K562 (cell line): Measurements from ENCODE around the gene SEBOX.

Experiments
- BHLHE40 ChIP-seq: IDR thresholded peaks from 2 replicates; pipeline ENCODE4 v1.6.1; 2011; ENCODE audit warnings: low read length, improper control_type of control experiment
- CEBPG ChIP-seq, 3 experiments: fragments of 200-800 bp in 1 of 3; sonication (Bioruptor generic) in 1 of 3; sonication (generic) in 1 of 3; formaldehyde crosslinking in 1 of 3; IDR thresholded peaks in 2 of 3; conservative IDR thresholded peaks in 1 of 3; 2 replicates each; pipeline versions ENCODE4 v1.6.1 to v1.8.0; 2016 to 2022; ENCODE audit warnings: missing compliant biosample characterization in 2 of 3, missing genetic modification characterization in 2 of 3, mild to moderate bottlenecking in 1 of 3, missing genetic modification reagents in 1 of 3
- EHMT2 ChIP-seq: fragments of 450-650 bp; IDR thresholded peaks from 2 replicates; pipeline ENCODE4 v1.6.1; 2018; ENCODE audit warnings: antibody characterized with exemption
- KDM1A ChIP-seq, 2 experiments: fragments of 450-650 bp; IDR thresholded peaks; 2 replicates each; pipeline ENCODE4 v1.6.1; 2016; ENCODE audit warnings: mild to moderate bottlenecking in 2 of 2
- NCOA1 ChIP-seq: fragments of 450-650 bp; IDR thresholded peaks from 2 replicates; pipeline ENCODE4 v1.6.1; 2016; ENCODE audit warnings: low read depth
- NFYB ChIP-seq: IDR thresholded peaks from 2 replicates; pipeline ENCODE4 v1.6.1; 2011; ENCODE audit warnings: mild to moderate bottlenecking, moderate library complexity; ENCODE audit not compliant: insufficient read length; ENCODE audit errors: extremely low read depth
- SIN3A ChIP-seq, 2 experiments: fragments of 150-350 bp in 1 of 2; IDR thresholded peaks; 2 replicates each; pipeline ENCODE4 v1.6.1; 2011 to 2016; ENCODE audit warnings: borderline replicate concordance in 2 of 2, low read depth in 2 of 2, low read length in 2 of 2, mild to moderate bottlenecking in 2 of 2, moderate library complexity in 2 of 2; ENCODE audit not compliant: control insufficient read depth in 1 of 2
- SOX6 ChIP-seq: fragments of 450-650 bp; IDR thresholded peaks from 2 replicates; pipeline ENCODE4 v1.6.1; 2014; ENCODE audit warnings: mild to moderate bottlenecking
- ZNF274 ChIP-seq: IDR thresholded peaks from 2 replicates; pipeline ENCODE4 v1.6.1; 2011; ENCODE audit warnings: low read depth, mild to moderate bottlenecking, low read length, moderate library complexity, borderline replicate concordance
- TF ChIP-seq, protein P1 (sequence below), 3 experiments: IDR thresholded peaks in 2 of 3; conservative IDR thresholded peaks in 1 of 3; 2 replicates each; pipeline ENCODE4 v1.5.1; 2011 to 2012; ENCODE audit warnings: low read length in 3 of 3, mild to moderate bottlenecking in 3 of 3, control low read depth in 2 of 3, improper control_type of control experiment in 1 of 3, inconsistent platforms in 1 of 3, low read depth in 1 of 3, mixed read lengths in 1 of 3, moderate library complexity in 1 of 3; ENCODE audit not compliant: insufficient read depth in 2 of 3

DNA sequence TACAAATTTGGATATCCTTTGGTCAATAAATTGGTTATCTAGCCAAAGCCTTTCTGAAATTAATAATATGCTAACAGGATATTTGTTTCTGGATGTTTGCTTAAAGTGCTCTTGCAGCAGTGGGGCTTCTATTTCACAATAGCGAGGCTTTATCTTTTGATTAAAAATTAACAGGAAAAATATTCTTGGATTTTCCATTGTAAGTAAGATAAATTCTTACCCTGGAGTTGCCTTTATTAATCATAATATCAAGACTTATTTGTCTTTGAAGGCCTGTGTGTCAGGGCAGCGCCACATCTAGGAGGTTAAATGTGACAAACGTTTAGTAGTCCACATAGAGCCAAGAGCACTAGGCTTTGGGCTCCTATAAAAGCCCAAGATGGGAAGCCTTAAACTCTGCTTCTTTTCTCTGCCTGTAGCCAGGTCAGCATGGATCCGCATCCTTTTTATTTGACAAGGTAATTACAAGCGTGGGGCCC lies 40.7 kb downstream of the SEBOX start:
- TF ChIP-seq, protein P1, sequence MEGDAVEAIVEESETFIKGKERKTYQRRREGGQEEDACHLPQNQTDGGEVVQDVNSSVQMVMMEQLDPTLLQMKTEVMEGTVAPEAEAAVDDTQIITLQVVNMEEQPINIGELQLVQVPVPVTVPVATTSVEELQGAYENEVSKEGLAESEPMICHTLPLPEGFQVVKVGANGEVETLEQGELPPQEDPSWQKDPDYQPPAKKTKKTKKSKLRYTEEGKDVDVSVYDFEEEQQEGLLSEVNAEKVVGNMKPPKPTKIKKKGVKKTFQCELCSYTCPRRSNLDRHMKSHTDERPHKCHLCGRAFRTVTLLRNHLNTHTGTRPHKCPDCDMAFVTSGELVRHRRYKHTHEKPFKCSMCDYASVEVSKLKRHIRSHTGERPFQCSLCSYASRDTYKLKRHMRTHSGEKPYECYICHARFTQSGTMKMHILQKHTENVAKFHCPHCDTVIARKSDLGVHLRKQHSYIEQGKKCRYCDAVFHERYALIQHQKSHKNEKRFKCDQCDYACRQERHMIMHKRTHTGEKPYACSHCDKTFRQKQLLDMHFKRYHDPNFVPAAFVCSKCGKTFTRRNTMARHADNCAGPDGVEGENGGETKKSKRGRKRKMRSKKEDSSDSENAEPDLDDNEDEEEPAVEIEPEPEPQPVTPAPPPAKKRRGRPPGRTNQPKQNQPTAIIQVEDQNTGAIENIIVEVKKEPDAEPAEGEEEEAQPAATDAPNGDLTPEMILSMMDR (IDR thresholded peaks at IDR 0.05 in 2 of 3, conservative IDR thresholded peaks at IDR 0.05 in 1 of 3; ENCODE audit: insufficient read depth in 2 of 3, low read depth in 1 of 3, low read length in 3 of 3): no peak
- TF ChIP-seq NCOA1: no peak
- no peak for TF ChIP-seq CEBPG (CRISPR knock-in tag; IDR thresholded peaks at IDR 0.05)
- no peak for TF ChIP-seq CEBPG (tag; conservative IDR thresholded peaks at IDR 0.05 in 1 of 2, IDR thresholded peaks at IDR 0.05 in 1 of 2)
- no peak for TF ChIP-seq SOX6
- no peak for TF ChIP-seq NFYB
- TF ChIP-seq KDM1A (IDR thresholded peaks at IDR 0.05): no peak
- TF ChIP-seq ZNF274: no peak
- no peak for TF ChIP-seq BHLHE40
- TF ChIP-seq SIN3A (IDR thresholded peaks at IDR 0.05; ENCODE audit: borderline replicate concordance in 2 of 2, control insufficient read depth in 1 of 2, low read depth in 2 of 2, low read length in 2 of 2): no peak
- TF ChIP-seq EHMT2: no peak
